IPS-18a (cell line): ENCODE measurements around the gene STUM.

Experiments used
- H3K27ac ChIP-seq: one replicate; pipeline ENCODE4 v1.5.1; 2013; ENCODE audit warnings: low read length
- H3K27me3 ChIP-seq: one replicate; pipeline ENCODE4 v1.6.1; 2013; ENCODE audit warnings: mild to moderate bottlenecking, low read length; ENCODE audit not compliant: control insufficient read depth, insufficient read depth
- H3K36me3 ChIP-seq: one replicate; pipeline ENCODE4 v1.6.1; 2013; ENCODE audit warnings: low read depth, low read length; ENCODE audit not compliant: control insufficient read depth
- H3K4me1 ChIP-seq: one replicate; pipeline ENCODE4 v1.6.1; 2013; ENCODE audit warnings: low read depth, low read length; ENCODE audit not compliant: control insufficient read depth
- H3K4me3 ChIP-seq: one replicate; pipeline ENCODE4 v1.5.1; 2013; ENCODE audit warnings: low read length
- H3K9ac ChIP-seq: one replicate; pipeline ENCODE4 v1.6.1; 2013; ENCODE audit warnings: mild to moderate bottlenecking, low read length, moderate library complexity
- H3K9me3 ChIP-seq: one replicate; pipeline ENCODE4 v1.6.1; 2013; ENCODE audit warnings: low read depth, low read length; ENCODE audit not compliant: control insufficient read depth

STUM gene

DNA sequence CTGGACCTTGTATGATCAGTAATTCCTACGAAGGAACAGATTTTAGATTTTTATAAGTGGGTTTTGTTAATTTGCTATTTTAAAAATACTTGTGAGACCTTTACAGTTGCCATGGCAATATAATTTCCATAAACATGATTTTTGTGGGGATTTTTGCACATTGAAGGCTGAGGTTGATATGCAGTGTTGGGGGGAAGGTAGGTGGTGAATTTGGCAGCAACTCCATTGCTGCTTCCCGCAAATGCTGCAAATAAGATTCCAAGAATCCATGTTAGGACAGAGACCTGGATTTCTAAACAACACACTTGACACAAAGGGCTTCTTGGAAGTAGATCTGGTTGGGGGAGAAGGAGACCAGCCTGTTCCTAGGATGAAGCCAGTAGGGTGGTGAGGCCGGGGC lies 18.2 kb downstream of the STUM start:
- peaks cover 5% of the 10 kb centered on the region for H3K4me1 ChIP-seq
- H3K36me3 ChIP-seq: no peaks in the 10 kb centered on the region
- H3K4me3 ChIP-seq: no peak overlapping the region
- H3K27me3 ChIP-seq: no peaks in the 10 kb centered on the region
- no peak overlapping the region for H3K9ac ChIP-seq
- no peaks in the 10 kb centered on the region for H3K9me3 ChIP-seq
- H3K27ac ChIP-seq: no peak overlapping the region

DNA sequence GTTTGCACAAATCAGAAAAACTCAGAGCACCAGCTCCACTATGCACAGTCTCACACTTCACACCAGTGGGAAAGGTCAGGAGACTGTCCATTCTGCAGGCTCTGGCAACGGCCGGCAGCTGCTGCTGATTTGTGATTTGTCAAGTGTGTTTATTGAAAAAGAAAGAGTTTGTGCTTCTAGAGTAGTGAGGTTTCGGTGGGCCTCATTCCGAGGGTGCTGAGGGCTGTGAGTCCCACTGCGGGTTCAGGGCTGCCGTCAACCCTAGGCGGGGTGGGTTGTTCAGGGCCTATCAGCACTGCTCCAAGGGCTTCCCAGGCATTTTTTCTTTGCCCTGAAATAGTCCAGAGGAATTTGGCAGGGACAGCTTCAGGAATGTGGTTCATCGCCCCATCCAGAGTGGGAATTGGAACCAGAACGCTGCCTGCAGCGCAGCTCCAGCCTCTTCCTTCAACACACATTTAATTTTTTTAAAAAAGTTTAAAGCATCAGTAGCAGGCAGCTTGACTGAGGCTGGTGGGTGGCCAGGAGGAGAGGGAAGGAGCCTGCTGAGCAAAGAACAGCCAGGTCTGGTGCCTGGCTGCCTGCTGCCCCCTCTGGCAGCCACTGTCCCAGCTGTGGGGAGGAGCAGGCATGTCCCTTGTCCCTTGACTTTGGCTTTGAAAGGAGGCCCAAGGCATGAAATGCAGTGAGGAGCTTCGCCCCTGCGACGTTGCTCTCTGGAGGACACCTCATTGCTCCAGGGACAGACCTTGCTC lies 19.7 kb downstream of the STUM start:
- no peaks in the 10 kb centered on the region for H3K27me3 ChIP-seq
- H3K27ac ChIP-seq: no peak overlapping the region
- H3K4me1 ChIP-seq: peaks cover 5% of the 10 kb centered on the region
- H3K4me3 ChIP-seq: no peak overlapping the region
- H3K9ac ChIP-seq: no peak overlapping the region
- no peaks in the 10 kb centered on the region for H3K36me3 ChIP-seq
- H3K9me3 ChIP-seq: no peaks in the 10 kb centered on the region

DNA sequence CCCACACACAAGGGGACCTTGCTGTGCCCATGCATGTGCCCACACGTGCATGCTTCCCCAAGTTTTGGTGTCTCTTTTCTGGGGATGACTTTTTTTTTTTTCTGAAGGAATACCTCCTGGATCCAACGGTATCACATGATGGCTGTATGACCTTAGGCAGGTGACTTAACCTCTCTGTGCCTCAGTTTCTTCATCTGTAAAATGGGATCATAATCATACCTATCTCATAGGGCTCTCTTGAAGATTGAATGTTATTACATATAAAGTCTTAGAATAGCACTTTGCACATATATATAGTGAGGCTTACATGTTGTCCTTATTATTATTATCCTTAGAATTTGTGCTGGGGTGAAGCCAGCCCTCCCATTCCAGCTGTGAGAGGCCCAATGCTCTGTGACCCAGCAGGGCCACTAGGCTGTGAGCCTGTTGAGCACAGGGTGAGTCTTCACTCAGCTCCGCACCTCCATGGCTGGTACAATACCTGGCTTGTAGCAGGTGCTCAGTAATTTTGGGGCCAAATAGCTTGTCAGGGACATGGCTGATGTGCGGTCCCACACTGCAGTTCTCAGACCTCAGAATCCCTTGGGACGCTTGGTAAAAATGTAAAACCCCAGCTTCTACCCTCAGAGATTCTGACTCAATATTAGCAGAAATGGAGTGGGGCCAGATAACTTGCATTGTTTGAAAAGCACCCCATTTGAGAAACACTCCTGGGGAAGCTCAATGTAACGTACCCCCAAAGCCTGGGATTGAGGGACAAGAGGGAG lies 20.6 kb downstream of the STUM start:
- Histone ChIP-seq H3K9ac (no peak overlapping the region), H3K27ac (no peak overlapping the region), H3K36me3 (no peaks in the 10 kb centered on the region), H3K4me1 (peaks cover 5% of the 10 kb centered on the region), H3K4me3 (no peak overlapping the region), H3K27me3 (no peaks in the 10 kb centered on the region), H3K9me3 (no peaks in the 10 kb centered on the region)

DNA sequence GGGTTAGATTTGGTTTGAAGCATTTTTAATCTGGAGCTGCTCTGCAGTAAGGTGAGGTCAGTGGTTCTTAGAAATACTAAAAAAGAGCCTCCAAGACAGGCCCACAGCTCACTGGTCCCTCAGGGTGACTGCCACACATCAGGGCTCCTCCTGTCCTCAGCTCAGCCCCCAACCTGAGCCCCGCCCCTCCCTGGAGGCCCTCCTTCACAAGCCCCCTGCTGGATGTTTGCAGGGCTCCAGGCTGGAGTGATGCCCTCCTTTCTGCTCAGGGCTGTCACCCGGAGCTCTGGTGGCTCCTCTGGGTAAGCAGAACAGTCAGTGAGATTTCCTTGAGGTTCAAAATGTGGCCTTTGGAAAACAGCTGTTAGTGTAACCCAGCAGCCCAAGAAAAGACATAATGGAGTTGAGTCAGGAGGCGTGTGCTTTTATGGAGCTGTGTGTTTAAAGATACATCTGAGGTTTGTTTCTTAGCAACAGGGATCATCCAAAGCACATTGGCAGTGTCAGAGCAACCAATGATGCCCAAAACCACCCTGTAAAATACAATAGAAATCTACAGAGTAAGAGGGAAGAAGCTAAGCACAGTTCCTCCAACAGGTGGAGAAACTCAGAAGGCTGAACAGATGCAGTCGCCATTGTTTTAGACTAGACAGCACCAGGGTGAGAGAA lies 21.4 kb downstream of the STUM start:
- Histone ChIP-seq H3K4me3 (no peak overlapping the region), H3K4me1 (peaks cover 5% of the 10 kb centered on the region), H3K27ac (no peak overlapping the region), H3K36me3 (no peaks in the 10 kb centered on the region), H3K9ac (no peak overlapping the region), H3K9me3 (no peaks in the 10 kb centered on the region), H3K27me3 (no peaks in the 10 kb centered on the region)

DNA sequence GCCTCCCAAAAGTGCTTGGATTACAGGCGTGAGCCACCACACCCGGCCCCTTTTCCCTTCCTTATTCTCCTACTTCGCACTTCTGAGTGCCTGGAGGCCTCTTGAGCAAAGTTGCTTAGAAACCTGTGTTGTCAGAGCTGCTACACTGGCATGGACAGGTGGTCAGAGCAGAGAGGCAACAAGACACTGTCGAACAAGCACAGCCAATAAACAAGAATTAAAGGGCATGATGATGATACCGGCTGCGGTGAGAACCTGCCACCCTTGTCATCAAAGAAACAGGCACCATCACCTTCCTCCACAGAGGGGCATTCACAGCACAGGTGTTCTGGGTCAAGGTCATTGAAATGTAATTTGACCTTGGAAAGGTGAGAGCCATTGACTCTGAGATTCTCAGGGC lies 23.3 kb downstream of the STUM start:
- Histone ChIP-seq H3K4me3 (no peak overlapping the region), H3K27me3 (no peaks in the 10 kb centered on the region), H3K27ac (no peak overlapping the region), H3K9me3 (no peaks in the 10 kb centered on the region), H3K9ac (no peak overlapping the region), H3K36me3 (no peaks in the 10 kb centered on the region), H3K4me1 (peaks cover 5% of the 10 kb centered on the region)

DNA sequence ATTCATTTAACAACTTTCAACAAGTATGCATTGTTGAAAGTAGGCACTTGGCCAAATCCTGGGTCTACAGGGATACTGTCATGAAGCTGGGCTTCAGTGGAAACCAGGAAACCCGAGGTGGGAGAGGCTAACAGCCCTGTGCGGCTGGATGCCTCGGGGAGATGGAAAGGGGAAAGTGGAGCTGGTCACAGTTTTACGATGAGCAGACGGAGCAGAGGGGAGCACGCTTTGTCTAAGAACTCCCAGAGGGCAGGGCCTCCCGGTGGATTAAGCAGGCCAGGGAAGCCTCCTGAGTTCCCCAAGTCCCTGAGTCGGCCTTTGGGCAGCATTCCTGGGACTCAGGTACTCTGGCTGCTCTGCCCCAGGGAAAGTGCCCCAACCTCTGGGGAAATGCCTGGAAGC lies 23.8 kb downstream of the STUM start:
- Histone ChIP-seq H3K4me1 (peaks cover 5% of the 10 kb centered on the region), H3K9me3 (no peaks in the 10 kb centered on the region), H3K27me3 (no peaks in the 10 kb centered on the region), H3K9ac (no peak overlapping the region), H3K36me3 (no peaks in the 10 kb centered on the region), H3K4me3 (no peak overlapping the region), H3K27ac (no peak overlapping the region)

DNA sequence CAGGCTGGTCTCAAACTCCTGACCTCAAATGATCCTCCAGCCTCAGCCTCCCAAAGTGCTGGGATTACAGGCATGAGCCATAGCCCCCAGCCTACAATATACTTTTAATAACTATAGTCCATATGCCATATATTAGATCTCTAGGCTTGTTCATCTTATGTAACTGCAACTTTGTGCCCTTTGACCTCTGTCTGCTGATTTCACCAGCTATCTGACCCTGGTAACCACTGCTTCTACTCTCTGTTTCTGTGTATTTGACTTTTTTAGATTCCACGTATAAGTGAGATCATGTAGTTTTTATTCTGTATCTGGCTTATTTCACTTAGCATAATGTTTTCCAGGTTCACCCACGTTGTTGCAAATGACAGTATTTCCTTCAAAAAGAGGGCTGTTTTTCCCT lies 25.5 kb downstream of the STUM start:
- H3K27ac ChIP-seq: no peak overlapping the region
- H3K9me3 ChIP-seq: no peaks in the 10 kb centered on the region
- no peaks in the 10 kb centered on the region for H3K36me3 ChIP-seq
- no peak overlapping the region for H3K9ac ChIP-seq
- H3K4me1 ChIP-seq: peaks cover 5% of the 10 kb centered on the region
- H3K4me3 ChIP-seq: no peak overlapping the region
- H3K27me3 ChIP-seq: no peaks in the 10 kb centered on the region

DNA sequence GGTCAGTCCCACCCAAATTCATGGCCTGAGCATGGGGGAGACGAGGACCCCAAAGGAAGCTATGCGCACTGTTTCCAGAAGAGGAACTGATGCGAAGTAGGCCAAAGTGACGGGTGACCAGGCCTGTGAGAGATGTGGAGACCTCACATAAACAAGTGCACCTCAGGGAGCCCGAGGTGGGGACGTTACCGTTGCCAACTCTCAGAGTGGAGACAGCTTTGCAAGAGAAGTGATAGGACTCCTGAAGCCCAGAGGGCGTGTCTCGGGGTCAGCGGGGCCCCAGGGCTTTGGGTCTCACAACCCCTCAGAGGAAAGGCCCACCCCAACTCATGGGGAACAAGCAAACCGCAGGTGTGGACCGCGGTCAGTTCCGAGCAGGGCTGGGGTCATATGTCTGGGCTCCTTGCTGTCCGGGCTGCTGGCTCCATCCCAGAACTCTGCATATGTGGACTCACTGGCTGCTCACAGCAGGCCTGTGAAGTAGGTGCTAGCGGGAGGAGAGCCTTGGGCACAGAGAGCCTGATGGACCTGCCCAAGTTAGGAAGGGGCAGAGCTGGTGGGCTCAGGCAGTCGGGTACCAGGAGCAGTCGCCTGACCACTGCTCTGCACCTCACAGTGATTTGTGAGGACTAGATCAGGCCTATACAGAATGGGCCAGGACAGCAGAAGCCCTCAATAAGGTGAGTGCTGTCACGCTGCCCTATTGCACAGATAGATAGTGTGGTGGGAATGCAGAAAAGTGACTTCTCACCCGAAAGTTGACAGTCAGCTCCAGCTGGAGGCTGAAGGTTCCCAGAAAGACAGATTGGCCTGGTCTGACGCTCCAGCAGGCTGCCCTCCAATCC lies 26.2 kb downstream of the STUM start:
- Histone ChIP-seq H3K27ac (no peak overlapping the region), H3K4me3 (no peak overlapping the region), H3K4me1 (peaks cover 5% of the 10 kb centered on the region), H3K27me3 (no peaks in the 10 kb centered on the region), H3K36me3 (no peaks in the 10 kb centered on the region), H3K9me3 (no peaks in the 10 kb centered on the region), H3K9ac (no peak overlapping the region)

DNA sequence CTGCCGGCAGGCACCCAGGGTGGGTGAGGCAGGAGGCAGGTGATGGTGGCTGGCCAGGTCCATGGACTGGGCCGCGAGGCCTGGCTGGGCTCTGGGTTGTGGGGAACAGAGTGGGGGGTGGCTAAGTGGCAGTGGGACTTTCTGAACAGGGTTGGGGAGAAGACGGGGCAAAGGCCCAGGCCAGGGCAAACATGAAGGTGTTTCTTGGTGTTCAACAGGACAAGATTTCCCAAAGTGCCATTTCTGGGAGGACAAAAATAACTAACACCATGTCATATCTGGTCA lies 26.8 kb downstream of the STUM start:
- H3K27me3 ChIP-seq: no peaks in the 10 kb centered on the region
- no peaks in the 10 kb centered on the region for H3K36me3 ChIP-seq
- no peak overlapping the region for H3K9ac ChIP-seq
- H3K27ac ChIP-seq: no peak overlapping the region
- H3K4me3 ChIP-seq: no peak overlapping the region
- no peaks in the 10 kb centered on the region for H3K4me1 ChIP-seq
- no peaks in the 10 kb centered on the region for H3K9me3 ChIP-seq

DNA sequence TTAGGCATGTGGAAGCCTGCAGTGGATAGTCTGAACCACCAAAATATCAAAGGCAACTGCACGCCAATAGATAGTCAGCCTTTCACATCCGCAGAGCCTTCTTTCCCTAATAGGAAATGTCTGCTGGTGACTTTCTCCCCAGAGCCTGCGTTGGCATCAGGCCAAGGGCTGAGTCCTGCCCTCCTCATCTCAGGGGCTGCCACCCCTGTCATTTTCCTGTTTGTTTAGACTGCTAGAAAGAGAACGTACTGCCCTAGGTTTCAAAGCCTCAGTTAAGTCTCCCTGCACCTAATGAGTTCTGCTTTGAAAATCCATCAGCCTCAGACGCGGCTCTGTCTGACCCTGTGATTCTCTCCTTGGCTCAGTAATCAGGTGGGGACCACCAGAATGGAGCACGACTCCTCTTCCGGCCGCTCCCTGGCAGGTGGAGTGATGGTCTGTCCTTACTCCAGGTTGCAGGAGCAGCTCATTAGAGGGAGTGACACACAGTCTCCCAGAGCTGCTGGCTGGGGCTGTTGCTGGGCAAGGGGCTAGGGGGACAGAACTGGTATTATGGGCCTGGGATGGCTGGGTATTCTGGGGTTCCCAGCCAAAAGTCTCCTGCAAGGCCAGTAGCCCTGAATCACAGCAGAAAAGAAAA lies 27.3 kb downstream of the STUM start:
- Histone ChIP-seq H3K9ac (no peak overlapping the region), H3K9me3 (no peaks in the 10 kb centered on the region), H3K27me3 (no peaks in the 10 kb centered on the region), H3K4me3 (no peak overlapping the region), H3K27ac (no peak overlapping the region), H3K36me3 (no peaks in the 10 kb centered on the region), H3K4me1 (no peaks in the 10 kb centered on the region)

DNA sequence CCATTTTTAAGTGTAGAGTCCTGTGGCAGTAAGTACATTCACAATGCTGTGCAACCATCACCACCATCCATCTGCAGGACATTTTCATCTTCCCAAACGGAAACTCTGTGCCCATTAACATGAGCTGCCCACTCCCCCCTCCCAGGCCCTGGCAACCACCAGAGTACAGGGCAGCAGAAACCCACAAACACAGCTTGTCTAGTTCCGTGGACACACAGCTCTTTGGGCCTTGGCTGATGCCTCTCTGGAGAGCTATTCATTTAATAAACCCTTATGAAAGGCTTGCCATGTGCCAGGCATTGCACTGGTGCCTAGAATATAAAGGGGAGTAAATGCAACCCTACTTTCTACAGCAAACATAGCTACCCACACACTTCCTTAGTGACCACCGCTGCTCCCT lies 28.0 kb downstream of the STUM start:
- Histone ChIP-seq H3K36me3 (no peaks in the 10 kb centered on the region), H3K4me3 (no peak overlapping the region), H3K9me3 (no peaks in the 10 kb centered on the region), H3K9ac (no peak overlapping the region), H3K4me1 (no peaks in the 10 kb centered on the region), H3K27ac (no peak overlapping the region), H3K27me3 (no peaks in the 10 kb centered on the region)
